GM04503 (cell line): ENCODE data around the gene FNBP1L.

ENCODE experiments used
- DNase-seq: peaks from one replicate; pipeline ENCODE4 v3.0.0-alpha.2; 2012; ENCODE audit warnings: low read depth

The FNBP1L gene

DNA sequence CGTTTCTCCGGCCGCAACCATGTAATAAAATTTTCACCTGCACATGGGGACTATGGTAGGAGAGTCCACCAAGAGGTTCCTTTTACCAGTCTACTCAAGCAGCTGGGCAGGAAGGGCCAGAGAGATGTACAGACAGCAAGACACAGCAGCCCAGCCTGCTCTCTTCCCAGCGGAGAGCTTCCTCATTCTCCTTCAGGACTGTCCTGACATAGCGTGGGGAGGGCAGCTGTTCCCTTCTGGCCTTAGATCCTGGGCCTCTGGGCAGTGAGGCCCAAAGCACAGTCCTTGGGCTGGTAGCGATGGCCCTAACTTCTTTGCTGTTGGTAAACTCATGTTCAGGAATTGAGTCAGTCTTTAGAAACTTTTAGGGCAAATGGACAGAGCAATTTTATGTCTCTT lies 144.6 kb downstream of the FNBP1L start:
- no peak for DNase-seq

DNA sequence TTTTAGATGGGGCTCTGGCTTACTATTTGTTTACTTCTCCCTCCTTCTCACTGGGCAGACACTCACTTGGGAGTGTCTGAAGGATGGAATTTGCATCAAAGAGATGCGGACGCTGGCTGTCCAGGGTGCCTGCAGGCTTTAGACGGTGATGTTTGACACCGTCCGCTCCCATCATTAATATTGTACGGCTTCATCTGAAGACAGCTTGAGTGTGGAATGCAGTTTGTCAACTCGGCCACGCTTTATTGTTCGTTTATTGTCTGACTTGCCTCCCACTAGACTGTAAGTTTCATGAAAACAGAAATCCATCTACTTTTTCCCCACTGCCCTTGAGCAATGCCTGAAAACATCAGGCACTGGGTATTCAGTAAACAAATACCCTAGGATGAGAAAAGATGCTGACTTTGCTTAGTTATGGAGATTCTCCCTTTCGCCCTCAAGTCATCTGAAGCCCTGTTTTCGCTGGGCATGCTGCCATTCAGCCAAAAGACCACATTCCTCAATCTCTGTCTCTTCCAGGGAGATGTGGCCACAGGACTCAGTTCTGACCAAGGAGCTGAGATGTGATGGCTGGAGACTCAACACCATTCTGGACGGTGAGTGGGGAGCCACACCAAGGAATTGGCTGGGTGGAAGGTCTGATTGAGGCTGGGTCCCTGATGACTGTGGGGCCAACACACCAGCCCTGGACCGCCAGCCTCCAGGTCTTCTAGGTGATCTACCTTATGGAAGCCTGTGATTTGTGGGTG lies 146.1 kb downstream of the FNBP1L start:
- DNase-seq: no peak

DNA sequence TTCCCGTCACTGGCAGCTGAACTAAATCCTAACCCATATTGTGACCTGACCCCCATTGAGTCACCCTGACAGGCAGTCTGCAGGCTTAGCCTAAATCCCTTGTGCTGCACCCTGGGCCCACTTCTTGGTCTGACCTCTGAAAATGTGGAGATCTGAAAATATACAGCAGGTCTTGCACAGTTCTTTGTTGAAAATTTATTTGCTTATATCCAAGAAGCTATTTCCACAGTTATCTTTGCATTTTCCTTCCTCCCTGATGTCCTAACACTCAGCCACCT lies 146.6 kb downstream of the FNBP1L start:
- DNase-seq: no peak

DNA sequence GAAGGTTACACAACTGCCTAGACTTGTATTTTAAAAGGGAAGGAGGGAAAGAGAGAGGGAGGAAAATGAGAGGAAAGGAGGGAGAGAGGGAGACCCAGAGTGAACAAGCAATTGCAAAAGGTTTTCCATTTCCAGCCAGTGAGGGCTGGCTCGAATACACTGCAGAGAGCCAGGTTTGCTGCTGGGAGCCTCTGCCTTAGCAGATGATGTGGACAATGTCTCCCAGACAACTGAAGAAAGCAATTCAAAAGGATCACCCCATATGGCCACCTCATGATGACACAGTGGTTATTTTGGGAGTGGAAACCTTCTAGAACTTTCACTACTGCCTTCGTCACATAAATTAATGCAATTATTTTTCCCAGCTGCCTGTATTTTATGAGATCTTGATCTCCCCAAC lies 147.3 kb downstream of the FNBP1L start:
- no peak for DNase-seq

DNA sequence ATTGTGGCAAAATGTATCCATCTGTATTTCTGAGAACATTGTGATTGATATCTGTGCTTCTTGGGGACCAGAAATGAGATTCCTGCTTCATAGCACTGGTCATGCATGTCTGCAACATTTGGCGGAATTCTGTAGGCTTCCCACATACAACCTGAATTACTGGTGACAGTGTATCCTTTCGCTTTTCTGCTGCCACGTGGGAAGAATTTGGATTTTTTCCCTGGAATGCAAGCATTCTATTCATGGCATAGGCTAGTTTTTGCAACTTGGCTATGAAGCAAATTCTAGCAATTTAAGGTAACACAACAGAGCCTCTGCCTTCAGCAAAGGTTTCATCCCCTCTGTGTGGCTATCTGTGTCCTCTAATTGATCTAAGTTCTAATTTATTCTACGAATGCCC lies 147.8 kb downstream of the FNBP1L start:
- DNase-seq: no peak

DNA sequence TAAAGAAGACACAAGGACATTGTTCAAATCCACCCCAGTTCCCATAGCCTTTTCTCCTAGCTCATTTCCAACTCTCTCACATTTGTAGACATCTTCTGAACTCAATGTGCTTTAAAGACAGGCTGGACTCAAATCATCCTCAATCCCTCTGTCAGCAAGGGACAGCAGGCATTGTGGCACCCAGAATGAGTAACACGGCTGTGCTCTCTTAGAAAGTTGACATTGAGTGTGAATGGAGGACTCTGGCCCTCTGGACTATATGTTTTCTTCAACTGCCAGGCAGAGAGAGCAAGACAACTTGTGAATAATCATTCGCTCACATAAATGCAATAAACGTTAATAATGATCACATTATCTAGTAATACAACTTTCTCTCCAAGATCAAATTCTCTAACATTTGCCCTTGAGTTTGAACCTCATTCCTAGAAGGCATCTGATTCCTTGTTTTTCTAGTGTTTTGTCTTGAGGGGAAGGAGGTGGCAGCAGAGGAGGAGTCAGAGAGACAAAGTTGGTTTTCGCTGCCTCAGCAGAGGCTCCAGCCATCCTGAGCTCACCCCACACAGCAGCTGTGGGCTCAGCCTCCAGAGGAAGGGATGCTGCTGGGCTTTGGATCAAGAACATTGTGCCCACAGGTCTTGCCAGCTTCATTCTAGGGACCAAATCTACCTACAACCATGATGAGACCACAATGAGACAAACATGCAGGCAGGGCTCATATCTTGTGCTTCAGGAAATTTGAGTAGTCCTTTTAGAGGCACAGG lies 148.6 kb downstream of the FNBP1L start:
- DNase-seq: no peak

DNA sequence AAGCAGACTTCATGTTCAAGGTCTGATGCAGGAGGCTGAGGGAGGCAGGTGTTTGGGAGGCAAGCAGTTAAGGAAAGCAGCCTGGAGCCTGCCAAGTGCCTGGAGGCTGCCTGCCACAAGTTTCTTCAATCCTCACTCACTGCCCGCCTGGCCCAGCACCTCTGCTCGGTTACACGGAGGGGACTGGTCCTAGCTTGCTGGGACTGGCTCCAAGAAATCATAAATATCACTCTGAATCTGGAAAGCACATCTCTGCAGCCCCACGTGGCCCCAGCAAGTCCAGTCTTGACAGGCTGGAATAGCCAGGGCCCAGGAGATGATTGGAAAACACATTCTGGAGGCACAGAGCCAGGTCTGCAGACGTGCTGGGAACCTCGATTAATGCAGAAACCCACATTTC lies 149.8 kb downstream of the FNBP1L start:
- DNase-seq: no peak

DNA sequence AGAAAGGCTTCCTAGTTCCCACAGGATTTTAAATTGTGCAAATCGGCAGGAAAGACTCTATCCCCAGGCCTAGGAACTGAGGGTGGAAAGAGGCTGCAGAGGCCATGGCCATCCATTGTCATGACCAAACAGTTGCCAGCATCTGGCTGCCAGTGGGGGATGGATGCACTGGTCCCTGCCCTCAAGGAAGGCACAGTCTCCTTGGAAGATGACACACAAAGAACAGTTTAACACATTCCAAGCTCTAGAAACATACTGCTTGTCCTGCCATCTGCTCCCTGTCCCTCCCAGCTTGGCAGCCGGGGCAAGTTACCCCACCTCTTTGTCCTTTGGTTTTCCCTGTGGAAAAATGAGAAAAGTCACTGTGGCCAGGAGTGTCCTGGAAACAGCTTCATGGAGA lies 150.5 kb downstream of the FNBP1L start:
- no peak for DNase-seq

DNA sequence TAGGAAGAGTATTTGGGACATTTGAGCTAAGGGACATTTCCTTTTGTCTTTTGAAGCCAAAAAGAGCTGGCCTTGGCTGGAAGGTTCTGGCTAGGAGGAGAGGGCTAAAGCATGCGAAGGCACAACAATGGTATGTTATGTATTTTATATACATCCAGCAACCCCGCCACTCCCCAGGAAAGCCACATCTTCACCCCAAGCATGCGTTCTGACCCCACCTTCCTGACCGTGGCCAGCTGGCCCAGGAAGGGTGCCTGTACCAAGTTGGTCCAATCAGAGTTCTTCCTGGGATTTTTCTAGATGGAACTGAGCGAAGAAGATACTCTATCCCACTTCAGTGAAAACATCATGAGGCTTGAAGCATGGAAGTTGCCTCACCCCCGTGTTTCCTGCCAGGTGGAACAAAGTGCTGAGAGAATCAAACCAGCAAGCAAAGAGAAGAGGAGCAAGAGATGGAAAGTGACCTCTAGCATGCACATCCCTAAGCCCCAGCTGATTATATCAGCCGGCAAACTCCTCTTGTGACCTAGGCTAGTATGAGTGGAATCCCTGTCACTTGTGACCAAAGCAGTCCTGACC lies 151.0 kb downstream of the FNBP1L start:
- no peak for DNase-seq

DNA sequence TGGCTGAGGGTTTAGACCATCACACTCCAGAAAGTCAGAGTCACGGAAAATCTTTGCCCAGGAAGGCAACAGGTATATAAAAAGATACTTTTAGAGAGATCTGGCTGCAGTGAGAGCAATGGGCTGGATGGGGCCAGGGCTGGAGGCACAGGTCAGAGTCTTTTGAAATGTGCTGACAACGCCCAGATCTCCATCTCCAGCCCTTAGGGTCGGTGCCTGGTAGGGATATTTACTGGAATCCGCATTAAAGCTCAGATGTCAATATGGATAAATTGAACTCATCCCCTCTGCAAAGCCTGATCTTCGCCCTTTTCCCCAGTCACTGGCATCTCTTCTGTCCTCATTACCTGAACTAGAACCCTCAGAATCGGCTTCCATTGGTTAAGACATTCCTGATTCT lies 151.6 kb downstream of the FNBP1L start:
- no peak for DNase-seq

DNA sequence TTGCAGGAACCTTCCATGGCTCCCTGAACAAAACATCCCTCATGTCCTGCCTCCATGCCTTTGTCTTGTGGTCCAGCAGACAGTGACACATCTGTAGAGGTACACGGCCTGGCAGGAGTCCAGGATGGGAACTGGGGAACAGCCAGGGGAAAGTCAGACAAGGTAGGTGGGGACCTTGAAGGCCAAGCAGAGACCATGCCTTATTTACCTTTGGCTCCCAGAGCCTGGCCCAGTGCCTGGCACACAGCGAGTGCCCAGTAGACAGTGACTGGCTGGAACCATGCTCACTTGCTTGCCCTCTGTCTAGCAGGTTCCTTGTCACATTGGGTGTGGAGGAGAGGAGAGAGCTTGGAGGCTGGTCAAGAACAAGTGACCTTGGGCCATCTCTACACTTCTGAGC lies 152.7 kb downstream of the FNBP1L start:
- DNase-seq: no peak

DNA sequence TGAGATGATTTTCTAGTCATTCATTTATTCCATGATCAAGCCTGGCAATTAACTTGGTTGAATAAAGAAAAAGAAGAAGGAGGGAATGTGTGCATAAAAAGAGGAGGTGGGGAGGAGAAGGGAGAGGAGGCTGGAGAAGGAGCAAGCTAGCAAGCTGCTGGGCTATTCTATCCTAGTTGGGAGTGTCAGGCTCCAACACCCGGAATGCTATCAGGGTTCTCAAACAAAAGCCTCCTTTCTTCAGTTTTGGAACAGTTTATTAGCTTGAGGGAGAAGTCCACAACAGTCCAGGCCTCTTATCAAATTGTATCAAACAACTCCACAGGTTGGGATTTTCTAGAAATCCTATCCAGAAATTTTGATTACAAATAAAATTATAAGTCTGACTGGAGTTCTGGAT lies 153.8 kb downstream of the FNBP1L start:
- DNase-seq: no peak

DNA sequence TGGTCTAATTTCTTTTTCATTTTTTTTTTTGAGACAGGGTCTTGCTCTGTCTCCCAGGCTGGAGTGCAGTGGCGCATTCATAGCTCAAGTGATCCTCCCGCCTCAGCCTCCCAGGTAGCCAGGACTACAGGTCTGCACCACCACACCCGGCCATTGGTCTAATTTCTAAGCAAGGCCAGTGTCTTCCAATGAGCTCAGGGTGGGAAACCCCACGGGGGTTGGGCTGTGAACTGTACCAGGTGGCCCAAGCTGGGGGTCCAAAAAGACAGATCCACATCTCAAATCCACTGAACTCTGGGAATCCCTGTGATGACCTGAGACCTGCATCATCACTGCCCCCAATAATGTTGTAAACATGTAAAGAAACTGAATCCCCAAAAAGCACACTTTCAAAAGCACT lies 154.2 kb downstream of the FNBP1L start:
- no peak for DNase-seq

DNA sequence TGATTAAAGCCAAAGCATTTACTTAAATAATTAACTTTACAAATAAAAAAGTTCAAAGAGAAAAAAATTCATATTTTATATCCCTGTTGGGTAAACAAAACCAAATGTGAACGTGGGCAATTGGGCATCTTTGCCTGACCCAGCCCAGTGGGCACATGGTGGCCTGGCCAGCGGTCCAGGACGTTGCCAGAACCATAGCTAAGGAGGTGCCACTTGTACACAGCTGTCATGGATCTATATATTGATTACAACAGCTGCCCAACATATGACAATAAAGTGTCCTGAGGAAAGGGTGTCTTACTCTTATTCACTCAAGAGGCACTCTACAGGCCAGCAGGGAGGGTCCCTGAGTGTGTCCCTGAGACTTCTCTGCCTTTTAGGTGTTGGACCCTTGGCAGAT lies 155.2 kb downstream of the FNBP1L start:
- DNase-seq: no peak

DNA sequence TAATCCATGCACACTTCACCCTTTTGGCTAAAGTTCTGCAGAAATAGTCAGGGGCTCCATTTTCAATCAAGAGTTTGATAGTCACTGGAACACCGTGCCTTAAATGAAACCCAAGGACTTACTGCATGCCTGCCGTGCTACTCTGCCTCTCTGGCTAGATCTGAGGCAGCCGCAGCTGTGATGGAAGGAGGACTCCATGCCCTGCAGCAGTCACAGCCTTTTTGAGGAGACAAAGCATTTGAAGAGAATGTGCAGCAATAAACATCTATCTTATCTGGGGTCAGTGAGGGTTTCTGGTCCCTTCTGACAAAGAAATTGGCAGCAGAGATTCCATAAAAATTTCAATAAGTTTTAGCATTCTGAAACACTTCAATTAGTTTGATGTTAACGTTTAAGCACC lies 155.7 kb downstream of the FNBP1L start:
- DNase-seq: no peak
